ENCODE data around the gene SHROOM2.

DNA sequence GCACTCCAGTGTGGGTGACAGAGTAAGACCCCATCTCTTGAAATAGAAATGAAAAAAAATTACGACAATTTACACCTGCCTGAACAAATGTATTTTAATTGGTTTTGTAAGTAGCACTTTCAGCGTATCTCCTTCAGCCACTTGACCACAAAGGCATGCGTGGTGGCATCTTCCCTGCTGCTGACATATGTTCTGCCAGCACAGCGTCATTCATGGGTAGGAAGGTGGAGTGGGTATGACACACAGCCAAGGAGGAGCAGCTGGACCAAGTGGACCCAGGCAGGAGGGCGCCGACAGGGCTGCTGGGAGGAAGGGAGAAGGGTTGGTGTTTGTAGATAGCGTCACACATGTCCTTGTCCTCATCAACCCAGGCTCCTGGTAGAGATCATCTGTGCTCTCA, 152.3 kb downstream of the SHROOM2 start:
- no peak for TF ChIP-seq POLR2A (IDR thresholded peaks at IDR 0.05; ENCODE audit: low read depth, low read length)
- no peak for TF ChIP-seq POLR2AphosphoS5 (IDR thresholded peaks at IDR 0.05; ENCODE audit: low read depth, low read length)
- TF ChIP-seq TAF1 (IDR thresholded peaks at IDR 0.05; ENCODE audit: low read depth, low read length) = no peak
